SU-DHL-6 (cell line): ENCODE results near the gene EEF2K.

Experiments
- H2AFZ ChIP-seq: fragments of 200-600 bp; sonication (generic); 2 replicates; pipeline ENCODE4 v1.6.1; 2014; ENCODE audit warnings: low read depth, mild to moderate bottlenecking, moderate library complexity, mixed read lengths, antibody characterized with exemption, low read length; ENCODE audit not compliant: severe bottlenecking
- H3F3A ChIP-seq: fragments of 200-600 bp; shearing (Covaris generic); 2 replicates; pipeline ENCODE4 v1.6.0; 2016; ENCODE audit warnings: antibody characterized with exemption, mild to moderate bottlenecking; ENCODE audit not compliant: insufficient read depth
- H3K27ac ChIP-seq: fragments of 200-600 bp; sonication (generic); 2 replicates; pipeline ENCODE4 v1.5.1; 2016; ENCODE audit warnings: low read depth, mild to moderate bottlenecking, low read length, moderate library complexity, mixed read lengths
- H3K27me3 ChIP-seq: fragments of 200-600 bp; sonication (generic), shearing (Covaris generic); 2 replicates; pipeline ENCODE4 v1.6.0; 2014; ENCODE audit warnings: mild to moderate bottlenecking, low read length
- H3K36me3 ChIP-seq: fragments of 200-600 bp; sonication (generic); 2 replicates; pipeline ENCODE4 v1.6.1; 2014; ENCODE audit warnings: mild to moderate bottlenecking, low read length, mixed read lengths
- H3K4me2 ChIP-seq: fragments of 300-600, 200-600 bp; shearing (Covaris generic), sonication (generic); 2 replicates; pipeline ENCODE4 v1.6.0; 2014; ENCODE audit warnings: low read length, low read depth, mild to moderate bottlenecking; ENCODE audit not compliant: poor library complexity, severe bottlenecking
- H3K4me3 ChIP-seq: fragments of 200-600 bp; sonication (generic); 2 replicates; pipeline ENCODE4 v1.5.1; 2014; ENCODE audit warnings: antibody characterized with exemption, low read length, mild to moderate bottlenecking, mixed read lengths; ENCODE audit not compliant: insufficient read depth, poor library complexity, severe bottlenecking
- H3K79me2 ChIP-seq: fragments of 200-600 bp; sonication (generic); 2 replicates; pipeline ENCODE4 v1.6.1; 2014; ENCODE audit warnings: mild to moderate bottlenecking, low read length, moderate library complexity; ENCODE audit not compliant: insufficient read depth
- H3K9ac ChIP-seq: fragments of 200-600 bp; sonication (generic); 2 replicates; pipeline ENCODE4 v1.7.0; 2014; ENCODE audit warnings: mild to moderate bottlenecking, low read length
- H3K9me2 ChIP-seq: fragments of 200-600 bp; sonication (generic); replicated peaks from 2 replicates; pipeline ENCODE4 v1.6.1; 2014; ENCODE audit warnings: low read length; ENCODE audit not compliant: insufficient read depth
- H3K9me3 ChIP-seq: fragments of 200-600 bp; sonication (generic); 2 replicates; pipeline ENCODE4 v1.6.1; 2014; ENCODE audit warnings: low read length, mixed read lengths; ENCODE audit not compliant: insufficient read depth
- H4K20me1 ChIP-seq: fragments of 200-600 bp; sonication (generic); 2 replicates; pipeline ENCODE4 v1.6.1; 2014; ENCODE audit warnings: low read depth, mild to moderate bottlenecking, antibody characterized with exemption, low read length, moderate library complexity, mixed read lengths
- EZH2phosphoT487 ChIP-seq: fragments of 200-600 bp; sonication (generic), shearing (Covaris generic); conservative IDR thresholded peaks from 2 replicates; pipeline ENCODE4 v1.6.1; 2018; ENCODE audit warnings: mild to moderate bottlenecking, antibody characterized with exemption, low read length, moderate library complexity, mixed read lengths
- TF ChIP-seq, protein P1 (sequence below): fragments of 200-600 bp; sonication (generic); IDR thresholded peaks from one replicate; pipeline ENCODE4 v1.5.1; 2017; ENCODE audit warnings: antibody characterized with exemption, mild to moderate bottlenecking, low read length, moderate library complexity; ENCODE audit not compliant: insufficient read depth, poor library complexity, severe bottlenecking

Gene EEF2K

DNA sequence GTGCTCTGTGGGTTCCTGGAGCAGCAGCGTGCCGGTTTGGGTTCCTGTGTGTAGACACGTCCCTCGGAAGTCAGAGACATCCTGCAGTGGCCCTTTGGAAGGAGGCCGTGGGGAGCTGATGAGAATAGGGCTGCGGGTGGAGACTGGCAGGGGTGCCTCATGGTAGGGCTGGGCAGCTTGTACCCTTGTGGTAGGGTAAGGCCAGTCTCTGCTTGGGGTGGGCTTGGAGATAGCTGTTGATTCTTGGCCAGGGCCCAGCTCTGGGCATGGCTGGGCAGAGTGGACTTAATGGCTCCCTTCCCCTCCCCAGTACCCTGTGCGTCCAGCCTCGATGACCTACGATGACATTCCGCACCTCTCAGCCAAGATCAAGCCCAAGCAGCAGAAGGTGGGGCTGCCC is 101.8 kb downstream of the EEF2K start:
- no peaks in the 10 kb centered on the region for H4K20me1 ChIP-seq
- no peaks in the 10 kb centered on the region for H3K27me3 ChIP-seq
- TF ChIP-seq, protein P1, sequence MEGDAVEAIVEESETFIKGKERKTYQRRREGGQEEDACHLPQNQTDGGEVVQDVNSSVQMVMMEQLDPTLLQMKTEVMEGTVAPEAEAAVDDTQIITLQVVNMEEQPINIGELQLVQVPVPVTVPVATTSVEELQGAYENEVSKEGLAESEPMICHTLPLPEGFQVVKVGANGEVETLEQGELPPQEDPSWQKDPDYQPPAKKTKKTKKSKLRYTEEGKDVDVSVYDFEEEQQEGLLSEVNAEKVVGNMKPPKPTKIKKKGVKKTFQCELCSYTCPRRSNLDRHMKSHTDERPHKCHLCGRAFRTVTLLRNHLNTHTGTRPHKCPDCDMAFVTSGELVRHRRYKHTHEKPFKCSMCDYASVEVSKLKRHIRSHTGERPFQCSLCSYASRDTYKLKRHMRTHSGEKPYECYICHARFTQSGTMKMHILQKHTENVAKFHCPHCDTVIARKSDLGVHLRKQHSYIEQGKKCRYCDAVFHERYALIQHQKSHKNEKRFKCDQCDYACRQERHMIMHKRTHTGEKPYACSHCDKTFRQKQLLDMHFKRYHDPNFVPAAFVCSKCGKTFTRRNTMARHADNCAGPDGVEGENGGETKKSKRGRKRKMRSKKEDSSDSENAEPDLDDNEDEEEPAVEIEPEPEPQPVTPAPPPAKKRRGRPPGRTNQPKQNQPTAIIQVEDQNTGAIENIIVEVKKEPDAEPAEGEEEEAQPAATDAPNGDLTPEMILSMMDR: no peak
- TF ChIP-seq EZH2phosphoT487: no peak
- no peaks in the 10 kb centered on the region for H3F3A ChIP-seq
- peaks cover 20% of the 10 kb centered on the region; the same call in 1 of the 2 replicates for H3K79me2 ChIP-seq
- H2AFZ ChIP-seq: no peak overlapping the region
- no peak overlapping the region for H3K27ac ChIP-seq
- H3K9ac ChIP-seq: no peak overlapping the region
- H3K9me3 ChIP-seq: no peaks in the 10 kb centered on the region
- no peaks in the 10 kb centered on the region for H3K36me3 ChIP-seq
- H3K4me3 ChIP-seq: no peak overlapping the region
- H3K4me2 ChIP-seq: no peak overlapping the region
- H3K9me2 ChIP-seq: no peaks in the 10 kb centered on the region

DNA sequence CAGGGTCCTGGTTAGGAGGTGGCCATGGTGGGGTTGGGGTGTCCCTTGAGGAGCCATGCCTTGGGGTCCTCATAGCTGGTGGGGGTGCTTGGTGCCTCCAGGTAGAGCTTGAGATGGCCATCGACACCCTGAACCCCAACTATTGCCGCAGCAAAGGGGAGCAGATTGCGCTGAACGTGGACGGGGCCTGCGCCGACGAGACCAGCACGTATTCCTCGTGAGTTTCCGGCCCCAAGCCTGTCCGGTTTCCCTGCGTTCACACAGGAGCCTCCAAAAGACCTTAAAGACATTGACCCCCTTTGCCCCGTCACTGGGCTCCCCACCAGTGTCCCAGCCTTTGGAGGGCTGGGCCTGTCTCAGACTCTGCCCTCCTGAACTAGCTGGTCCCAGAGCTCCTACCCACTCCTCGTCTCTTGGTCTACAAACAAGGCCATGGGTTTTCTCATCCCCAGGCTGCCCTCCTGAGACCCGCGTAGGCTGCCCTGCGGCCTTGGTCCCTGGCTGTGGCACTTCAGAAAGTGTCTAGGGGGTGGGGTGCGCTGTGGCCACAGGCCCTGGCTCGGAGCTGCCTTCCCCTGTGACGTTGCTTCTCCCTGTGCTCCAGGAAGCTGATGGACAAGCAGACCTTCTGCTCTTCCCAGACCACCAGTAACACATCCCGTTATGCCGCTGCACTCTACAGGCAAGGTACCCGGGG is 102.9 kb downstream of the EEF2K start:
- no peaks in the 10 kb centered on the region for H3K9me2 ChIP-seq
- no peaks in the 10 kb centered on the region for H3F3A ChIP-seq
- H3K36me3 ChIP-seq: no peaks in the 10 kb centered on the region
- no peak for TF ChIP-seq EZH2phosphoT487
- TF ChIP-seq, protein P1: no peak
- no peak overlapping the region for H3K27ac ChIP-seq
- H3K9me3 ChIP-seq: no peaks in the 10 kb centered on the region
- no peaks in the 10 kb centered on the region for H4K20me1 ChIP-seq
- no peak overlapping the region for H3K4me3 ChIP-seq
- H3K27me3 ChIP-seq: no peaks in the 10 kb centered on the region
- no peak overlapping the region for H3K9ac ChIP-seq
- no peak overlapping the region for H3K4me2 ChIP-seq
- H2AFZ ChIP-seq: no peak overlapping the region
- peaks cover 12% of the 10 kb centered on the region; the same call in 1 of the 2 replicates for H3K79me2 ChIP-seq

DNA sequence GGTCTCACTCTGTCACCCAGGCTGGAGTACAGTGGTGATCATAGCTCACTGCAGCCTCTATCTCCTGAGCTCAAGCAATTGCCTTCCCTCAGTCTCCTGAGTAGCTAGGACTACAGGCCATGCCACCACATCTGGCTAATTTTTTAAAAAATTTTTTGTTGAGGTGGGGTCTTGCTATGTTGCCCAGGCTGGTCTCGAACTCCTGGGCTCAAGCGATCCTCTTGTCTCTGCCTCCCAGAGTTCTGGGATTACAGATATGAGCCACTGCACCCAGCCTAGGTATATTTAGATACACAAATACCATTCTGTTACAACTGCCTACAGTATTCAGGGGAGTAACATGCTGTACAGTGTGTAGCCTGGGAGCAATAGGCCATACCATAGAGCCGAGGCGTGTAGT is 105.4 kb downstream of the EEF2K start:
- Histone ChIP-seq H3K9me2 (no peaks in the 10 kb centered on the region), H2AFZ (no peak overlapping the region), H3K27ac (no peak overlapping the region), H3F3A (no peaks in the 10 kb centered on the region), H3K4me2 (no peak overlapping the region), H3K27me3 (no peaks in the 10 kb centered on the region), H3K79me2 (no peaks in the 10 kb centered on the region), H3K4me3 (no peak overlapping the region), H3K36me3 (no peaks in the 10 kb centered on the region), H3K9me3 (no peaks in the 10 kb centered on the region), H4K20me1 (no peaks in the 10 kb centered on the region), H3K9ac (no peak overlapping the region)
- TF ChIP-seq EZH2phosphoT487: no peak
- TF ChIP-seq, protein P1: no peak
